Mammary epithelial cell (primary cell): ENCODE results near the gene SIAE.

Experiments used
- CTCF ChIP-seq, 2 donors: IDR thresholded peaks in 1 of 2; conservative IDR thresholded peaks in 1 of 2; 2 replicates each; pipeline ENCODE4 v1.5.1; 2011 to 2012; ENCODE audit warnings: inconsistent platforms in 2 of 2, low read length in 2 of 2, mild to moderate bottlenecking in 2 of 2, control low read depth in 1 of 2, low read depth in 1 of 2; ENCODE audit not compliant: insufficient read depth in 1 of 2; ENCODE audit errors: extremely low read depth in 1 of 2
- EZH2 ChIP-seq: IDR thresholded peaks from 2 replicates; pipeline ENCODE4 v1.6.1; 2012; ENCODE audit warnings: low read length, inconsistent platforms, borderline replicate concordance

GRCh38 chr11:124591430-124591829 is 82.1 kb downstream of the SIAE start:
- no peak for TF ChIP-seq CTCF (conservative IDR thresholded peaks at IDR 0.05 in 1 of 2, IDR thresholded peaks at IDR 0.05 in 1 of 2; ENCODE audit: extremely low read depth in 1 of 2, insufficient read depth in 1 of 2, low read depth in 1 of 2, low read length in 2 of 2)
- TF ChIP-seq EZH2 = no peak
